Stimulated activated CD8-positive, alpha-beta memory T cell treated with anti-CD3 and anti-CD28 coated beads, Interleukin-7, amount 100 ng/mL, for 1 hour (primary cell): ENCODE results near the gene SRP68.

ENCODE experiments used
- DNase-seq, 2 donors: peaks; one replicate each; pipeline ENCODE4 v3.0.0-alpha.2; 2020; ENCODE audit warnings: low read depth in 2 of 2

The SRP68 gene

DNA sequence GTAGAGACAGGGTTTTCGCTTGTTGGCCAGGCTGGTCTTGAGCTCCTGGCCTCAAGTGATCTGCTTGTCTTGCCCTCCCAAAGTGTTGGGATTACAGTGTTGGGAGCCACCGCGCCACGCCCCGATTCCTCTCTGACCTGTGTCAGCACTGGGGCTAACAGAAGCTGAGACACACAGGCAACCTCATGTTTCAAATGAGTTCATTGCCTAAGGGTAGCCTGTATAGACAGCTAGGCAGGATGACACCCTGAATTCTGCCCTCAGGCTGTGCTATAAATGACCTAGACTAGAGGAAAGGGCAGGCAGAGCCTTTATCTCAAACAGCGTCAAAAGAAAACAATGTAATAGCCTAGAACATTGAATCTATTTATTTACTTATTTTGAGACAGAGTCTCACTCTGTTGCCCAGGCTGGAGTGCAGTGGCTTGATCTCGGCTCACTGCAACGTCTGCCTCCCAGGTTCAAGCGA is 74.0 kb downstream of the SRP68 start:
- DNase-seq: no peak

DNA sequence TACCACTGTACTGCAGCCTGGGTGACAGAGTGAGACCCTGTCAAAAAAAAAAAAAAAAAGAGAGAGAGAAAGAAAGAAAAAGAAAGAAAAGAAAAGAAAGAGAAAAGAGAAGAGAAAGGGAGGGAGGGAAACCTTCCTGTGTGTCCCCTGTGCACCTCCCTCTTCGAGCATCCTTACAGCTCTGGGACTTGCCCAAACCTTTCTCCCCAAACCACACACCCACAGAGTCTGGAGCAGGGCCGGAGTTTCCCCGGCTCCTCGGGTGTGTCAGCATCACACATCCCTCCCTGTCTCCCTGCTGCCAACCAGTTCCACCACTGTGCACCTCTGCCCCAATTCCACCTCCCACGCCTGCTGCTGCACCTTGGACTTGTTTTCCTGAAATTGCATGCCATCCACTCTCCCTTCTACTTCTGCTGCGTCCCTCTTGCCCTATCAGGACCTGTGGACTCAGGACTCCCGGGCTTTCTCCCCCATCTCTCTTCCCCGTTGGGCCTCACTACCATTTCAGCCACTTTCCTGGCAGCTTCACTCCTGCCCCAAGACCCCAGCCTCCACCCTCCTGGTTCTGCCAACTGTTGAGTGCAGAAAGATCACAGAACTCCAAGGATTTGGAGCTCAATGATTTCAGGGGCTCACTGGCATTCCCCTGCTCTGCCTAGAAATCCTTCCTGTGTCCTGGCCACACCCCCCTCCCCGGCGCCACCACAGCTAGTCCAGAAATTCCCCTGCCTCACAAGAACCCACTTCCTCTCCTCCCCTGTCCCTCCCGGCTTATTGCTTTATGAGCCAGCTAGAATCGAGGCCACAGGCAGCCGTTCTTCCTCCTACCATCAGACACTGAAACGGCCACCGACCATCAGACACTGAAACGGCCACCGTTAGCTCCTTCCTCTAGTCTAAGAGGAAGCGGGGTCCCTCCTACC is 75.4 kb downstream of the SRP68 start:
- DNase-seq: no peak

DNA sequence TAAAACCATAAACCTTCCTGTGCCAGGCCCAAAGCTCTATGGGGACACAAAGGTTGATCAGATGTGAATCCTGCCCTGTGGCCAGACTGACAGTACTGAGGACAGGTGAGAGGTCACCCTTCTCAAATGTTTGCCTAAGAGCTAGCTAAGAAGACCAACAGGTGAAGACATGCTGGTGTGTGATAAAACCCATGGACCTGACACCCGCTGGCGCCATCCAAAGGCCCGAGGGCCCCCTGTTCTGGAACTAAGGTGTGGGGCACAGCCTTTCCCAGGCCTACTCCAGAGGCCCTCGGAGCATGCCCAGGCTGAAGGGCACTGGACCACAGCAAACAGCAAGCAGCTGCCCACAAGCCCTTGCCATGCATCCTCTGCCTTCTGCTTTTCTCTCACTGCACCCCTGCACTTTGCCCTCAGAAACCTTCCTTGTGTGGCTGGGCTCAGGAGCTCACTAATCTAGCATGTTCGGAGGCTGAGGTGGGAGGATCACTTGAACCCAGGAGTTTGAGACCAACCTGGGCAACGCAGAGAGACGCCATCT is 76.9 kb downstream of the SRP68 start:
- no peak for DNase-seq

DNA sequence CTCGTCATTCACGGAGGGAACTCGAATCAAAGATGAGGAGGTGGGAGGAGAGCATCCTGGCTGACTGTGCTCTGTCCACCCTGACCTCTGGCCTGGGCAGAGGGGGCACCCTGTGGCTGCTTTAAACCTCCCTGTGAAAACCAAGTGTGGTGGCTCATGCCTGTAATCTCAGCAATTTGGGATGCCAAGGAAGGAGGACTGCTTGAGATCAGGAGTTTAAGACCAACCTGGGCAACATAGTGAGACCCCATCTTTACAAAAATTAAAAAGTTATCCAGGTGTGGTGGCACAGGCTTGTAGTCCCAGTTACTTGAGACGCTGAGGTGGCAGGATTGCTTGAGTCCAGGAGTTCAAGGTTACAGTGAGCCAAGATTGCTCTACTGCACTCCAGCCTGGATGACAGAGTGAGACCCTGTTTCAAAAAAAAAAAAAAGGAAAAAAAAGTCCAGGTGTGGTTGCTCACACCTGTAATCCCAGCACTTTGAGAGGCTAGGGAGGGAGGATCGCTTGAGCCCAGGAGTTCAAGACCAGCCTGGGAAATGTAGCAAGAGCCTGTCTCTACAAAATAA is 77.4 kb downstream of the SRP68 start:
- no peak for DNase-seq

DNA sequence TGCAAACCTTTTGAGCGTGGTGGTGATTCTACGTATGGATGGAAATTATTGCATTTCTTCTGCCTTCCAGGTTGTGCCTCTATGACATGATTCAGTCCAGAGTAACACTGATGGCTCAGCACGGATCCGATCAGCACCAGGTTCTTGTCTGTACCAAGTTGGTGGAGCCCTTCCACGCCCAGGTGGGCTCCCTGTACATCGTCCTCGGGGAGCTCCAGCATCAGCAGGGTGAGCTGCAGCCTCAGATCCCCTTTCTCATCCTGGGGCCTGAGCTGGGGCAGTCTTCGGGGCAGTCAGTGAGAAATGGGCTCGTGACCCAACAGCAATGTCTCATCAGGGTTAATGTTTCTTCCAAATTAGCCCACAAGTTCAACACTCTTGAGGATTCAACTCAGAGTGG is 80.9 kb downstream of the SRP68 start:
- no peak for DNase-seq
